Right kidney (tissue), 1 donor: ENCODE results near the gene OLFML1.

ENCODE experiments used
- DNase-seq: peaks from one replicate; pipeline ENCODE4 v3.0.0-alpha.2; 2016

Gene OLFML1

DNA sequence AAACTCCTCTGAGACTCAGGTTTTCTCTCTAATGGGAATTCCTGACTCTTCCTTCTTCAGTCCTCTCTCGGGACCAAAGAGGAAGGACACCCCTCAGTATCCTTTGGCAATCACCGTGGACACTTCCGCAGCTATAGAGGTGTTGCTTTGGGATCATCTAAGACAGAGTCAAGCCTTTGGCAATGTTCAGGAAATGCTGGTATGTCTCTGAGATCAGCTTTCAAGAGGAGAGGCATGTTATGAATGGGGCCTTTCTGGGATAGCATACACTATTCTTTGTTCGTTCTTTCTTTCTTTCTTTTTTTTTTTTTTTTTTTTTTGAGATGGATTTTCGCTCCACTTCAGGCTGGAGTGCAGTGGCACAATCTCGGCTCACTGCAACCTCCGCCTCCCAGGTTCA lies 14.2 kb upstream of the OLFML1 start:
- no peak for DNase-seq

DNA sequence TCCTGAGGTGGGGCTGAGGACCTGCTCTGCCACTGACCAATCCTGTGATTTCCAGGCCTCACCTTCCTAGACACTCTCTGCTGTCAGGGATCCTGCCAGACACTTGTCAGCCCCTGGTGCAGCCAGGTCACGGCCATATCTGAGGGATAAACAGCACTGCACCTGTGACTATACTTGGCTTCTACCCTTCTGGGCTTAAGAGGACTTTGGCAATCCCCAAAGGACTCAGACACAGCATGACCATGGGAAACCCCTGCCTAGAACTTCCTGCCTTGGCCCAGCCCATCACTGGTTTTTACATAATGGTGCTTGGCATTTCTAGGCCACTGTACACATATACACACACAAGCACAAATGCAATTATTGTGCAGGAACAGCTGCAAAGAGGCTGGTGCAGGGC lies 11.6 kb upstream of the OLFML1 start:
- no peak for DNase-seq

DNA sequence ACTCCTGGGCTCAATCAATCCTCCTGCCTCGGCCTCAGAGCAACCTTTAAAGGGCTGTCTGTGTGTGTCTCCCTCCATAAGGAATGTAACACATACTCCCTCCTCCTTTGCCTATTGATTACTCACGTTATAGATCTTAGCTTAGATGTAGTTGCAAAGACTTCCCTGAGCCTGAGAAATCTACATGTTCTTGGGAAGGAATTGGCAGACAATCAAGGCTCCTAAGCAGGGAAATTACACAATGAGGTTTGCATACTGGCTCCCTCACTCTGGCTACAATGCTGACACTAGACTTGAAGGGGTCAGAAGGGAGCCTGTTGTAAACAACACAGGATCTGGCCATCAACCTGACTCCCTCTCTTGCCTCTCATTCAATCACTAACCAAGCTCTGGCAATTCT lies 5.2 kb upstream of the OLFML1 start:
- DNase-seq = no peak

DNA sequence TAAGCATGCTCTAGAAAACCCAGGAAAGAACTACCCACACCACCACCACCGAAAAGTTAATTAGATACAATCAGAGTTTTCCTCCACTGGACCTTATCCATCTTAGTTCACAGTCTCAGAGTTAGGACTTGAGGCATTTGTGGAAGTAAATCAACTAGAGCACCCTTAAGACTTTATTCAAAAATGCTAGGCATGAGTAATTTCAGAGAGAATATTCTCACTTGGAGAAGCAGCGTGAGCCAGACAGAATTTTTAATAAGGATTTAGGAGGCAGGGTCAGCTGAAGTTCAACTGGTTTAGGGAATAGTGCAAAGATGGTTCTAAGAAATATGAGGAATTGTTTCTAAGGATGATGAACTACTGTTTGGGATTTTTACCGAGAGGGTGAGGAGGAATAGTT lies 1.2 kb upstream of the OLFML1 start:
- no peak for DNase-seq

DNA sequence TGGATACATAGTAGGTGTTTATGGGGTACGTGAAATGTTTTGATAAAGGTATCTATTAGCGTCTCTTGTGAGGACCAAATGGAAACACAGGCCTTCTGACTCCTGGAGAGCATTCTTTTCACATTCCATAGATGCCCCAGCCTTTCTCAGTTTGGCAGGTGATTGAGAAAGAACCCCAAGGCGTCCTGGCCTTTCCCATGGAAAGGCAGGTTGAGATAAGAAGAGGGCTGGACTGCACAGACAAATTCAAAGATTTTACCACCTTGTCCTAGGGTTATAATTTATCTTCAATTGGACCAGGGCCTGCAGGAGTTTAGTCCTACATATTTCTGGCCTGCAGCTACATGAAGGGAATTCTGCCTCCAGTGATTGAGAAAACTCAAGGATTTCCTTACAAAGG lies 661 bp upstream of the OLFML1 start:
- peak; percentile 12 for DNase-seq

DNA sequence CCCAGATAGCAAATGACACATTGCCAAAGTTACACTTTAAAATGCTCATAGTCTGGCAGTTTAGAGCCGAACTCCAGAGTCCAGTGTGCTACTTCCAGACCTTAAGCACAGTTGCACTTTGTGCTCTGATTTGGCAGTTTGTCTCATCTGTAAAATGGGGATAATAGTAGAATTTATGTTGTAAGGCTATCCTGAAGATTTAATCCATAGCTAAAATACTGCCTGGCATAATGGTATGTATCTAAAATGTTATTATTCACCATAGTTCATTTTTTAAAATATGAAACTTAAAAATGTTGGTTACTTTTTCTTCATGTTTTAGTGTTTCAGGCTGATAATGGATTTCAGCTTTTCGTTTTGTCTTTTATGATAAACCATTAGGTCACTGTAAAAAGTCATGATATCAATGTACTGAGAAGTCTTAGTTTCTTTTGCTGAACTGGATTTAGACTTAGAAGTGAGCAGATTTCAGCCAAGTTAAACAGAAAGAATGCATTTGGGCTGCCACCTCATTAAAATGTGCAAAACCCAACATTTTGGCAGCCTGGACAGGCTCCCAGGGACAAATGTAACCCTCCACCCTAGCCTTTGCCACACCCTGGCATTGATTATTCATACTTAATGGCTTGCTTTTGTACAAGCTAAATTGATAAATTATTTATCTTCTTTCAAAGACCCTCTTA lies 933 bp downstream of the OLFML1 start:
- DNase-seq = no peak

DNA sequence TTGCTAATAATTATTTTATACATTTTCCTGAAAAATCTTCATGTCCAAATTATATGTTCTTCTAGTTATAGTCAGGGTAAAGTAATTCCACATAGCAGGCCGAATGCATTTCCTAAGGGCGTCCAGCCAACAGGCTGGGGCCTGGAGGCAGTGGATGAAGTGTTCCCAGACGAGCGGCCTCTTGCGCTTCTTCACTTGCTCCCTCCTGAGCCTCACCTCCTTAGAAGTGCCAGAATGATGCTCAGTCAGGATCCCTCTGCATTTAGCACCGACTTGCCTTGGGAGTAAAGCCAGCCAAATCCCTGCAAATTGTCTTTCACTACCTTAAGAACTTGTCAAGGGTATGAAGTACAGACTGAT lies 1.5 kb downstream of the OLFML1 start:
- DNase-seq = no peak

DNA sequence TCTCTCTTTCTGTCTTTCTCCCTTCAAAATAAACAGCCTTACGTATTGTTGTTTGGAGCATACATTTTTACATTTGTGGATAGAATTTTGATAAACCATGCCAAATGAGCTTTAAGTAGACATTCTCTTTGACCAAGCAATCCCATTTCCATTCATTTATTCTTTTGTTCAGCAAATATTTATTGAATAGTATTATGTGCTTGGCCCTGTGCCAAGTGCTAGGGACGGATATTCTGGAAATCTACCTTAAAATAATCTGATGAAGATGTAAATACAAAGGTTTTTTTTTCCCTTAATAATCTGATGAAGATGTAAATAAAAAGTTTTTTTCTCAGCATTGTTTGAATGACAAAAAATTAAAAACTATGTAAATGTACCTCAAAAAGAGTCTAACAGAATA lies 2.1 kb downstream of the OLFML1 start:
- no peak for DNase-seq

DNA sequence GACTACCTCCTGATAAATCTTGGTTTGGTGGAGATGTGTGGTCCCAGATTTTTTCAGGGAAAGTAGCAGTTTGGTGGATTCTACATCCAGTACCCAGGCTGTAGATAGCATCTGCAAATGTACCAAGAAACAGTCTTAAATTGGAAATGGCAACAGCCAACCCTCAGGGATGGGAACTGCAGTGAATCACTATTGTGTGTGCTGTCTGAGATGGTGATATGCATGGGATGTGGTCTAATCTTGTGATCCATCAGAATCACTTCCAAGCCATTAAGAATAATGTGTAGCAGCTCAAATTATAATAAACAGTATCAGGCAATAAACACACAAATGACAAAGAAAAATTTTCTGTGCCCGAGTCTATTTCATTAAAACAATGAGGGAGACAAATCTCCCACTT lies 3.4 kb downstream of the OLFML1 start:
- DNase-seq = no peak

DNA sequence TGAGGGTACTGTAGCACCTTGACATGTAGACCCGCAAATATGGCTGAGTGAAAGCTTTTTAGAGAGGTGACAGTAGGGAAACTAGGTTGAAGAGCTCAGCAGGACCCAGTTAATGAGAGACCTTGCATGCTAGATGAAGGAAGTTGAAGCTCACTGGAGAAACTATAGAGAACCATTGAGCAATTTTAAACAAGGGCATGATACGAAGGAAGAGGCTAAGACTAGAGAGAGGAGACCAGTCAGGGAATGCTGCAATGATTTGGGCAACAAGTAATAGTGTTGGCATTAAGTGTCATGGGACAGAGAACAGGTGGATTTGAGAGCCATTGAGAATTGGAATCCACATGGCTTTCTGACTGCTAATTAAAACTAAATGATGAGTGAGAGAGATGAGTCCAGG lies 4.1 kb downstream of the OLFML1 start:
- no peak for DNase-seq

DNA sequence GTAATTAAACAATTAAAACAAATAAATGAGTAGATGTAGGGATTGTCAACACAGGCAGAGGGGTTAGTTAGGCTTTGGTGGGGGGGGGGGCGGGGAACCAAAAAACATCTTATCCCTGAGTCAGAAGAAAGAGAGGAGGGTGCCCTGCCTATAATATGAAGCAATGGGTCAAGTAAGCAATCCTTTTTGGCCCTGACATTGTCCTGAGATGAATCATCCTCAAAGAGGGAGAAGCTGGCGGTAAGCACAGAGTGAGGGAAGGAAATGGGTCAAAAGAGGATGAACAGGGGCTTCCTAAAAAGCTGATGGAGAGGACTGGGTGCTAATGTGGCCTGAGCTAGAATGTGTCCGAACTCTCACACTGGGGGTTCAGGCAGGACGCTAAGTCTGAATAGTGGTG lies 4.7 kb downstream of the OLFML1 start:
- no peak for DNase-seq

DNA sequence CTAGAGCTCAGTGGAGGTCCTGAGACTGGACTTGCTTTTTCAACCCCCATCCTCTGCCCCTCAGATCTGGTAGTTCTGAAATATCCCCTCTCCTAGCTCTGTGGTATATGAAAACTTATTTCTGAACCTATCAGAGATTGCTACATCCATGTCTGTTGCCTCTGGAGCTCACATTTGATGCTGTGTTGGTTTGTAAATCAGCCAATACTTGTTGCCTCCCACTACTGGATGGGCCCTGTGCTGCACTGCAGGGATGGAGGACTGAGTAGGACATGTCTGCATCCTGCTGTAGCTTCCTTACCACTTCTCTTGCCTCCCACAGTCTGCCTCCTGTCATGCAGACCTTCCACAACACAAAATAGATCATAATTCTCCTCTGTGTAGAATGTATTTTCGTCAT lies 5.2 kb downstream of the OLFML1 start:
- DNase-seq = no peak

DNA sequence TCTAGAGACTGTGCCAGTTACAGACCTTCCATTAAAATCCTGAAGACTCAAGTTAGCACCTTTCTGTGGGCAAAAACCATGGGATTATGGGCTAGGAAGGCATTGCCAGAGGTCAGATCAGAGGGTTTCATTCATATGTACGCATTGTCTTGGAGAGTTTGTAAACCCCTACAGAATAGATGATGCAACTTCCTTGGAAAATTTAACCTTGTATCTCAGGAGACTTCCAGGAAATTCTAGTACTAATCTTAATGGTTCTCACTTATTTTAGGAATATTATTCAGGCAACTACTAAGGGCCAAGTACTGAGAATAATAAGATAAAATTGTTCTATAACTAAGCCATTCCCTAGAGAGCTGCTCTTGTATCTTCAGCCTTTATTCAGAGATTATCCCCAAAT lies 6.9 kb downstream of the OLFML1 start:
- DNase-seq = no peak

DNA sequence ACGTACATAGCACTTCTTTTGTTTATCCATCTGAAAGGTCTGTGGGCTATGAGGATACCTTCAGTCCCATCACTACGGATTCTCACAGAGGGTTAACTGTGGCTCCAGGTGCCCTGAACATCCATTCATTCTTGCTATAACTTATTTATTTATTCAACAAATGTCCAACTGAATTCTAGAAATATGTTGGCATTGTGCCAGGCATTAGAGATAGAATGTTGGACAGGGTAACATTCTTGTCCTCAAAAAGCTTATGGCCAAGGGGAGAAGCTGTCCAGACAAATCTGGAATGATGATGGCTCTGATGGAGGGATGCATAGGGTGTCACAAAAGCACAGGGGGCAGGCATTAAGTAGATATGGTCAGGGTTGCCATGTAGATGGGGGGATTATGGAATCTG lies 8.4 kb downstream of the OLFML1 start:
- no peak for DNase-seq

DNA sequence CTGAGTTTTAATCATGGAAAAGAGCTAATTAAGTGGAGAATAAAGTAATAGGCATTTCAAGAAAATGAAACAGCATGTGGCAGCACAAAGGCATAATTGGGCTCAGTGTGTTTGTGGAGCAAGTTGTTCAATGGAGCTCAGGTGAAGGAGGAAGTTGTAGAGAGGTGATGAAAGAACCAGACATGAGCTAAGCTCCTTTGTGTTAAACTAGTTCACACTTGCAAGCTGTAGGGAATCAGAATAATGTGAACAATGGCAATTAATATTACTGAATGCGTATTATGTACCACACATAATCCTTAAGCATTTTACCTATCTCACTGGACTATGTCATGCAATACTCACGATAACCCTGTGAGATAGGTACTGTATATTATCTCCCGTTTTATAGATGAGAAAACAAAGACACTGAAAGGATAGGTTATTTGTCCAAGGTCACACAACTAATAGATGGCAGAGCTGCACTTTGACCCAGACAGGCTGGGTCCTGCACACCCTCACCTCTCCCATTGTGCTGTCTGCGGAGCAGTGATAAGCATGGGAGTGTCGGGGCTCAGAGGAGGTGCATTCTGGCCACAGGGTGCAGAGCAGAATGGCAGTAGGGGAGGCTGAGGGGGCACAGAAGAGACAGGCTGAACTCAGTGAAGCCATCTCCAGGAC lies 8.9 kb downstream of the OLFML1 start:
- no peak for DNase-seq

DNA sequence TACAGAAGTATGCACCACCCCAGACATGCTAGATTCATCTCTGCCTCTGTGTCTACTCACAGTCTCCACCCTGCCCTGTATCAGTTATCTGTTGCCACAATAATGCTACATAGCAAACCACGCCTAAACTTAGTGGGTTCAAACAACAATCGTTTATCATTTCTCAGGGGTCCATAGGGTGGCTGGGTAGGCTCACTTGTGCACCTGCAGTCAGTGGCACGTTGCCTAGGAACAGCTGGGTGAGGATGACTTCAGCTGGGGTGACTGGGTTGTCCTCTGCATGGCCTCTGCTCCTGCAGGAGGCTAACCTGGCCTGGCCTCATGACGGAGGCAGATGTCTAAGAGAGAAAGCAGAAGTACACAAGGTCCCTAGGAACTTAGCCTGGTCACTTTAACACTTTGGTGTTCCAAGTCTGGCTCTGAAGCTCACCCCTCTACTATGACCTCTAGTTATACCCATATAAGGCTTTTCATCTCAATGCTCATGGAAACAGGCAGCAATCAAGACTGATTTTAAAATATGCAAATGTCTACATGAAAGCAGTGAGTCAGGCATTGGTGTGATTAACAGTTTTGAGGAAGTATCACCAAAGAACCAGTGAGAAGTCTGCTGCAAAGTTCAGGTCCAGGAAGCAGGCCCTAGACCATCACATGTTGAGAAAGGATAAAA lies 10.7 kb downstream of the OLFML1 start:
- DNase-seq = no peak

DNA sequence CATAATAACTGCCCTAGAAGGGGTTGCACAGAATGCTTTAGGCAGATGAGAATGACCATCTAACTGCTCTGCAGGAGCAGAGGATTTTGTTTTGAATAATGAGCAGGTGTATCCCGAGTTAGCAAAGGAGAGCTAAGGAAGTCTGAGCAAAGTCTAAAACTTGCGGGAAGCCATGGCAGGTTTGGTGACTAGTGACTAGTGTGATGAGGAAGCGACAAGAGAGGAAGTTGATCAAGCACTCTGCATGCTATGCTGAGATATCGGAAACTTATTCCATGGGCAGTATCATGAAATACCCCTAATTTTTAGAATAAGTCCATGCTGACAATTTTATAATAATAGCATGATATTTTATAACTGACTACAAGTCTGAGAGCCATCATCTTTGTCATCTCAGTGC lies 12.9 kb downstream of the OLFML1 start:
- no peak for DNase-seq

DNA sequence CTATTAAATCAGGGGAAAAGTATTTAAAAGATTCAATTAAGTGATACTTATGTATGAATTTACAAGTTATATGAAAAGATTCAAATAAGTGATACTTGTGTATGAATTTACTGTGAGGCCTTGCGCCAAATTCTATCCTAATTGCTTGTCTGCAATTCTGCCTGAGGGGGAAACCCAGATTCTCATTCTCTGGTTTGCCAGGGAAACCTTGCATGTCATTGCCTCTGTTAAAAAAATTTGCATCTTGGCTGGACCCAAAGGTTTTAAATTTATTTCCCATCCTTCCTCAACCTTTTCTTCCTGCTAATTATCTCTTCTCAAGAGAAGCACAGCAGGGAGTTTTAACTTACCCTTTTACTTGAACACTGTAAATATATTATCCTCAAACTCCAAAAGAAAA lies 13.8 kb downstream of the OLFML1 start:
- DNase-seq = no peak

DNA sequence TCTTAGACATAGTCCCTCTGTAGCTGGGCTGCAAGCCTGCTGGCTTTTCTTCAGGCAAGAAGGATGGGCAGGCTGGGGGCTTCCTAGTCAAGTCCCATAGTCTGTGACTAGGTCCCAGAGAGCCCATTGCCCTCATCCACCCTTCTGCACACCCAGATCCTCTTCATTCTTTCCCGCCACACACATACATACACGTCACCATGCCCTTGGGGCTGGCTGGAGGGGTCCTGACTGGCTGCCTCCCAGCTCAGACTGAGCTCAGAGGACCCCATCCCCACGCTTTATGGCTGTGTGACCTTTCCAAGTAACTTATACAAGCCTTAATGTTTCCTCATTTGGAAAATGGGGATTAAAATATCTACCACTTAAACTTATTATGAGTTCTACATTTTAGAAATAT lies 14.9 kb downstream of the OLFML1 start:
- DNase-seq = no peak

DNA sequence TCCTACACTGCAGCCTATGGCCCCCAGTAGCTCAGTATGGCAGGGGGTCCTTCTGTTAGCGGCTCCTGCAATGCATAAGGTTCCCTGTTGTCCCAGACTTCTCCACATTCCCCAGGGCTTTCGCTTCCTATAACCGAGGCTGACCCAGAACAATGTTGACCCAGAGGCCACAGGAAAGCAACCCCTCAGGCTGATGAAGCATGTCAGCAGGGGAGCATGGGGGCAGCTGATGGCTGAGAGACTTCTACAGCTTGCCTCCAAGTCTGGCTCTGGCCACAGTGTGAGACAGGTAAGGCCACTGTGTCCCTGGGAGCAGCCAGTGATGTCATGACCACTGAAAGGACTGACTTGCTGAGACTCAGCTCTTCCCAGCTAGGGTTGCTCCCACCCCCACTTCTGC lies 15.9 kb downstream of the OLFML1 start:
- DNase-seq = no peak

DNA sequence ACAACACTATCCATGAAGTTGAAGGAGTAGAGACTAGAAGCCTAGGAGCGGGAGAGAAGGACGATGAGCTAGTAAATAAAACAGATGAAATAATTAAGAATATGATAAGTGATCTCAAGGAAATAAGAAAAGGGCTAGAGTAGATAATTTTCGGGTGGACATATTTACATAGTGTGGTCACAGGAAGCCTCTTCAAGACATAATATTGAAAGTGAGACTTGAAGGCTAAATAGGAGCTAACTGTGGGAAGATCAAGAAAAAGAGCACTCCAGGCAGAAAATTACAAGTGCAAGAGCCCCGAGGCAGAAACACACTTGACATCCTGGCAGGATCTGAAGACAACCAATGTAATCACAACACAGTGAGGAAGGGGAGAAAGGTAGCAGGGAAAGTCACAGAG lies 16.6 kb downstream of the OLFML1 start:
- no peak for DNase-seq

DNA sequence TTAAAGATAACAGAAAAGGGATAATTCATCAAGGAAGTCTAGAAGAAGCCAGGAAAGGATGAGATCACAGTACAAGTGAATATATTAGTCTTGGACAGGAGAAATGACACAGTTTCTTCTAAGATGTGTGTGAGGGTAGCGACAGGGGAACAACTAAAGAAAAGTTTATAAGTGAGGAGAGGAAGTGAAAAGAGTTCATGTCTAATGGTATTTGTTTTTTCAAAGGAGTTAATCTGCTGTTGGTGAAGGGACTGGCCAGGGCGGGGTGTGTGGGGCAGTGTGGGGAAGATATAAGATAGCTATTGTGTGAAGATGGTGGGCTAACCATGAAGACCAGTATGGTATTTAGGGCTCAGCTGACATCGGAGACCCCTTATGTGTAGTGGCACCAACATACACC lies 20.9 kb downstream of the OLFML1 start:
- no peak for DNase-seq

DNA sequence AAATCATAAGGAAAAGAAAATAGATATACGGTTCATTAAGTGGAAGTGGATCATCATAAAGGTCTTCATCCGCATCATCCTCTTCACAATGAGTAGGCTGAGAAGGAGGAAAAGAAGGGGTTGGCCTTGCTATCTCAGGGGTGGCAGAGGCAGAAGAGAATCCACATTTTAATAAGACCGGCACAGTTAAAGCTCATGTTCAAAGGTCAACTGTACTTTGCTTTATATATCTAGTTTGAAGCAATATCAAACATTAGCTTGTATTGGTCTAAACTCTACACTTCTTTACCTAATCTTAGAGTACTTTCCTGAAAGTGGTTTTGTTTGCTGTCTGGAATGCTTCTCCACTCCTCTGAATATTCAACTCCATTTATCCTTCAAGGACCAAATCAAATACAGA lies 22.8 kb downstream of the OLFML1 start:
- no peak for DNase-seq

DNA sequence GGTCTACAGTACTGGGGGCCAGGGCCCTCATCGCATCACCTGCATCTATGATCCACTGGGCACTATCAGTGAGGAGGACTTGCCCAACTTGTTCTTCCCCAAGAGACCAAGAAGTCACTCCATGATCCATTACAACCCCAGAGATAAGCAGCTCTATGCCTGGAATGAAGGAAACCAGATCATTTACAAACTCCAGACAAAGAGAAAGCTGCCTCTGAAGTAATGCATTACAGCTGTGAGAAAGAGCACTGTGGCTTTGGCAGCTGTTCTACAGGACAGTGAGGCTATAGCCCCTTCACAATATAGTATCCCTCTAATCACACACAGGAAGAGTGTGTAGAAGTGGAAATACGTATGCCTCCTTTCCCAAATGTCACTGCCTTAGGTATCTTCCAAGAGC lies 24.7 kb downstream of the OLFML1 start:
- DNase-seq = no peak
